GDM1 (cell line): ENCODE results near the gene PIP4K2A.

ENCODE experiments used
- DNase-seq: peaks from one replicate; lab custom pipeline; 2025; lab: John Stamatoyannopoulos, UW

The PIP4K2A gene

GRCh38 chr10:22666287-22667092, 47.9 kb downstream of the PIP4K2A start:
- DNase-seq = peak; percentile 76

DNA sequence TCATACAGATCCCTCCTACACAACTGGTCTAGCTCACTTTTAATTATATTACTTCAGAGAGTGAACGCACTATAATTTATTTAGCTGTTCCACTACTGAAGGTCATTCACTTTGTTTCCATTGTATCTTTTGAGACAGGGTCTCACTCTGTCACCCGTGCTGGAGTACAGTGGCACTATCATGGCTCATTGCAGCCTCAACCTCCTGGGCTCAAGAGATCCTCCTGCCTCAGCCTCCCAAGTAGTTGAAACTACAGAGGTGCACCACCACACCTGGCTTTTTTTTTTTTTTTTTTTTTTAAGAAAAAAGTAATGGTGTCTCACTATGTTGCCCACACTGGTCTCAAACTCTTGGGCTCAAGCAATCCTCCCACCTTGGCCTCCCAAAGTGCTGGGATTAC, 49.0 kb downstream of the PIP4K2A start:
- no peak for DNase-seq

- DNase-seq = no peak
Measured at GRCh38 chr10:22662733-22663330, 51.5 kb downstream of the PIP4K2A start.

DNA sequence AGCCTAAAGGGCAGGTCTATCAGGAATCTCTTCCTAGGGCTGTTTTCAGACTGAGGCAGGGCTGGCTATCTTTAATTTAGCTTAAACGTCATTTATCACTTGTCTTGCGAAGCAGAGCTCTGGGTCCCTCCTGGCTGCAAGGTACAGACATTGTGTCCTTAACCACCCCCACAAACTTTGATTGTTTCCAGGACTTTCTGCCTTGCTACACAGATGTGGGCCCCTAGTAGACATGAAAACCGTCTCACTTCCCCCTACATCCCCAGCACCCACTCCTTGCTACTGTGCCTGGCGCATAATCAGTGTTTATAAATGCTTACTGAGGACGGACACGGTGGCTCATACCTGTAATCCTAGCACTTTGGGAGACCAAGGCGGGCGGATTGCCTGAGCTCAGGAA, 54.5 kb downstream of the PIP4K2A start:
- DNase-seq = no peak

DNA sequence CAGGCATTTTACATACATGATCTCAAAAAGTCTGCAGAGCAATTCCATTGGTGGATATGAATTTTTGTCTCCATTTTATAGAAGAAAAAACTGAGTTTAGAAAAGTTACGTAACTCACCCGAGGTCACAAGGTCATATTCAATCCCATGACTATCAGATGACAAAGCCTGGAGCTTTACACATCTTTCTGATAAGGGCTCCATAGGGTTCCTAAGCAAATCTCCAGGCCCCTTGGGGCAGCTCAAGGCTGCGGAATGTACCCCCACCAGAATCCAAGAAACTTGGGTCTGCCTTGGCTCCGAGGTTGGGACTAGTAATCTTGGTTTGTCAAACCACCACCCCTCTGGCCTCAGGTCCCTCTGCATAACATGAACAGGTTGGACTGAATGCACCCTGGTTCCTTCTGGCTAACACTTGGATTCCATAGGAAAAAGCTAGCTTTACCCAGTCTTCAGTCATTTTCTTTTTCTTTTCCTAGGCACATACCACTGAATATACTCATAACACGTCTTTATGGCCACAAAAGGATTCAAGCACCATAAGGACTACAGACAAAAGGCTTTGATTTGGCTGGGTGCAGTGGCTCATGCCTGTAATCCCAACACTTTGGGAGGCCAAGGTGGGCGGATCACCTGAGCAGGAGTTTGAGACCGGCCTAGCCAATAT, 55.5 kb downstream of the PIP4K2A start:
- no peak for DNase-seq

DNA sequence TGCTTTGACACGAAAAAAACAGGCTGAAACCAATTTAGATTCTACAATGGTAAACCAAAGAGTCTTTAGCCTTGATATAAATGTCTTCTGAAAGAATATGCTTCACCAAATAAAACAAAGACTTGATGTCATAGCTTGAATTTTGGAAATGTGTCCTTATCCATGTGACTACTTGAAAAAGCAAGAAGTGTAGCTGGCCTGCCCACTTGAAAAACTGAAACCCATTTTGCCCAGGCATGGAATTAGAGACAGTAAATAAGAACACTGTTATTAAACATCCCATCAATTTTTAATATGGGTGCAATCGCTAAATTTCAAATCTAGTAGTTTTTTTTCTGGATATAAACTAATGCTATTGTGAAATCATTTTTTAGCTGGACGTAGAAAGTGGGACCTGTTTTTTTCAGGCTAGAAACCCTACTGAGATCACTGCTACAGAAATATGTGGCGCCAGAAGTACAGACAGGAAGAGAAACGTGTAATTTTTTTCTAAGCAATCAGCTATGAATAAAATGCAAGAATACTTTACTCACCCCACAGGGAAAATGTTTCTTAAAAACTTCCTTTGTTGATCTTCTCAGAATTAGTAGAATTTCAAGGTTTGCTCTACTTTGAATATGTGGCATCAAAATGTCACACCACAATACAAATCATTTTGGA, 56.7 kb downstream of the PIP4K2A start:
- DNase-seq = no peak

DNA sequence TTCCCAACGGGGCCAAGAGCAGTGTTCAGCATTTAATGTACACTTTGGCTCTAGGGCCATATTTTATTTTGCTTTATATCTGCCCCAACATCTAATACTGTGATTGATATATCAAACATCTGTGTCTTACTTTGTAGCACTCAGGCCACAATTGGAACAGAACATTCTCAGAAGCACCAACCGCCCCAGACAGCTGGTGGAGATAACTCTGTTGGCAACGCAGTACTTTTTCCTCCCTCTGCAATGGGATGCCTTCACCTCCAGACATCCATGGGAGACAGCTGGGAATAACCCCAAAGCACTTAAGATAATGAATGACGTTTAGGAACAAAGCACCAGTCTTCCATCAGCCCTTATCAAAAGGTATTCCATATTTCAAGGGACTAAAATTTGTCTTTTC, 57.4 kb downstream of the PIP4K2A start:
- no peak for DNase-seq

DNA sequence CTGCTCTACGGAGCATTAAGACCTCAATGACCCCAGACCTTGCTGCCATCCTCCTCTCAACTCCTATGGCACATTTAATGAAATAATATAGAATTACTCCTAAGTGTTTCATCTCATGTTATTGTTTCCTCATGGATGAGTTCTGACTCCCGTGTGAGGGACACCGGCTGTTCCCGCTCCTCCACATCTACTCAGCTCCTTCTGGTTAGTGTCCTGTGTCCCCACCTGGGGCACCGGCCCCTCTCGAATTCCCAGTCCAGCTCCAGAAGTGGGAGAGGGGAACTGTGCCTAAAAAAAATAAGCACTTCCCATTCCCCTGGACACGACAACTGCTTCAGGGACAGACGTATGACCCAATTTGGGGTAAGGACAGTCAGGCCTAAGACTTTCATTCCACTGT, 58.3 kb downstream of the PIP4K2A start:
- no peak for DNase-seq

DNA sequence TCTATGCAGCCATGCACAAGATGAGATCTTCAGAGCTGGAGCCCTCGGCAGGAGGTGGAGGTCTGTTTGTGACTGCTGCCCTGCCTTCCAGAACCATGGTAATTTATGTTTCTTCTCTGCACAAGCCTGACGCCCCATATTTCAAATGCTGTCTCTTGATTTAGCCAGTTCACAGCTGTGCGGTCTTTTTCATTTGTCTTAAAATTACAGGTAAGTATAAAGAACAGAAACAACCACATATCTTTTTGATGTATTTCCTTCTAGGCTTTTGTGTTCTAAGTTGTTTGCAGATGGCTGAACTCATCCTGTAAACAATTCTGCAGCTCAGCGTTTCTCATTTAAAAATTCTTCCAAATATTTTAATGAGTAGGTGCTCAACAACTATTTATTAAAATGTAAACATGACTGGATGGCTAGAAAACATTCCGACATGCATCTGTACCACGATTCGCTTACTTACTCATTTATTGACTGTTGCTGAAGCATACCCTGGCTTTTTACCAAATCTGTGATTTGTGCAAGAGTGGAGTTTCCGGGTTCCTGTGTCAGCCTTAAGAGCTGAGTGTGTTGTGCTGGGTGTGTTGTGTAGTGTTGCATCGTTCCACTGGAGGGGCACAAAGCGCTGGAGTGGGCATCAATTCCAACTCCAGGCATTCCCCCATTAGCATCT, 58.9 kb downstream of the PIP4K2A start:
- DNase-seq = no peak

DNA sequence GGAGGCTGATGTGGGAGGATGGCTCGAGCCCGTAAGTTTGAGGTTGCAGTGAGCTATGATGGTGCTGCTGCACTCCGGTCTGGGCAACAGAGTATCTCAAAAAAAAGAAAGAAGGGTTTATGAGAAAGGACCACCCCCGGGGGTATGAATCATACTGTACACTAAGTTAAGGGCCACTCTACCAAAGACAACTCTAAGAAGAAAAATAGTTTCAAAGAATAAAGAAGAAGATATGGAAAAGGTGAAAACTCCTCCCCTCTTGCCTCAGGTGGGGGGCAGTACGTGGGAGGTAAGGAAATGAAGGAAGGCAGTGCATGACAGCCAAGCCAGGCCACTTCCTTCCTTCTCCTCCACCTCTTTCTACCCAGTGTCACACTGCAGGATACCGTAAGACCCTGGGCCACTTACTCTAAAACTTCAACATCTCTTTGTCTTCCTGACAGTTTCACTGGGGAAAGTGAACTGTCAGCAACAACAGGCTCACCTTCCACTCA, 61.3 kb downstream of the PIP4K2A start:
- peak; percentile 28 for DNase-seq

DNA sequence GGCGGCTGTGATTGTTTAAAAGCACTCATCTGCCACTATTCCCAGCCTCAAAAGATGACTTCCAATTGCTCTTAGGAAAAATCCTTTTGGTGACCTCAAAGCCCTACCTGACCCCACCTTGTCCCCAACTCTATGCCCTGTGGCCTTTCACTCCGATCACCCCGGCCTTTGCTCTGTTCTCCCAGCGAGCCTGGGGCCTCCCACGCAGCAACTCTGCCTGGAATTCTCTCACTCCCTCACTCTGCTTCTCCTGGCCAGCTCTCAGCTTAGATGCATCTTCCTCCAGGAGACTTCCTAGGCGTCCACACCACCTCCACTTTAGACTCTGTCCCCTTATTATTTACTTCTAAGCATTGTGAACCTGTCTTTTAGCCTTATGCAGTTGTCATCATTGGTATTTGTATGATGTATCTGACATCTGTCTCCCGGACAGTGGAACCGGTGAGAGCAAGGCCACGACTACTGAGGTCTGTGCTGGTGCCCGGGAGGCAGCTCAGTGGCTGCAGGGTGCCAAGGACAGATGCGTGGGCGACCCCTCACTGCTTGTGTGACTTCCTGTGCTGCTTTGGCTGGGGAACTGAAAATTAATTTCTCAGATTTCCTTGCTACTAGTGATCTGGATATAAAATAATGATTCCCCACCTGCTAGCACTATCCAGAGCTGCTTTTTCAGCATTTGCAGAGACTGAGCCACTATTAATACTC, 63.0 kb downstream of the PIP4K2A start:
- DNase-seq = no peak

DNA sequence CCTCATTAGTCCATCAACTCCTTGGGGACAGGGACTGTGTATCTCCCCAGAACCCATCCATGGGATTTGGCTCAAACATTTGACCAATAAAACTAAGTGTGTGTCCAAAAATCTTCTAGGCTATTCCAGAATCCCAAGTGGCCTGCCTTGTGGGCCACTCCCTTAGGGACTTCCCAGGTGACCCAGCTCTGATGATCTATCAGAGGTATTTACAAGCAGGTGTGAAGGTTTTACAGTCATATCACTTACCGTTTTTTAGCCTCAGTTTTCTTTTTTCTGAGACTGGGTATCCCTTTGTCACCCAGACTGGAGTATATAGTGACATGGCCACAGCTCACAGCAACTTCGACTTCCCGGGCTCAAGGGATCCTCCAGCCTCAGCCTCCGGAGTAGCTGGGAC, 64.4 kb downstream of the PIP4K2A start:
- no peak for DNase-seq

DNA sequence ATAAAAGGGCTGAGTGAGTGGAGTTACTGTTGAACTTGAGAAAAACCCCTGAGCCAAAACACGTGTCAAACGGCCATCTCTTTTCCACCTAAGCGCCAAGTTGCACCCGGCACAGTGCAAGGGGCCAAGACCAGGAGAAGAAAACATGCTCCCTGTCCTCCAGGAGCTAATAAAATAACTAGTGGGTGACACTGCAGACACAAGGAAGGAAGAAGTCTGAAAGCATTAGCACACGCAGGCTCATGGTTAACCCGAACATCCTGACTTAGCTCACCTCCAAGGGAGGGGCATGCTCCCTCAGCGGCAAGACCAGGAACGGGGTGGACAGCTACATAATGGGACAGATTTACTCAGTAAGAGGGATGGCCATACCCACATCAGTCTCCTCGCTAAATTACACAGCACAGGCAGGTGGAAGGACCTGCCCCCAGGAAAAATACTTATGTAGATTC, 65.0 kb downstream of the PIP4K2A start:
- DNase-seq = no peak

GRCh38 chr10:22648547-22648961, 65.8 kb downstream of the PIP4K2A start:
- DNase-seq = no peak

DNA sequence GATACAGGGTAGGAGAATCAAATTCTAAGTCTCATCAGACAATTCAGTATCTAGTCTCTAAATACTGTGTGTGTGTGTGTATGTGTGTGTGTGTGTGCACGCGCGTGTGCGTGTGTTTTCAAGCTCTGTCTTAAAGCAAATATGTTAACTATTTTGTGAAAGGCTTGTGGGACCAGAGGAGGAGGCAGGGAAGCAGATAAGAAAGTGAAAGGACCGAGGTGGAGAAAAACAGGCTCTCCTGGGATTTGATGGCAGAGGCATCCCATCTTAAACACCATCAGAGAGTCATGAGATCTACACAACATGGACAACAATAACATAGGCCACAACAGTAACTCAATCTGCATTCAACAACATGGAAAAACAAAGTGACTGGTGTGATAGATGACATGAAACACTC, 67.1 kb downstream of the PIP4K2A start:
- no peak for DNase-seq

GRCh38 chr10:22646388-22646853, 68.0 kb downstream of the PIP4K2A start:
- no peak for DNase-seq

DNA sequence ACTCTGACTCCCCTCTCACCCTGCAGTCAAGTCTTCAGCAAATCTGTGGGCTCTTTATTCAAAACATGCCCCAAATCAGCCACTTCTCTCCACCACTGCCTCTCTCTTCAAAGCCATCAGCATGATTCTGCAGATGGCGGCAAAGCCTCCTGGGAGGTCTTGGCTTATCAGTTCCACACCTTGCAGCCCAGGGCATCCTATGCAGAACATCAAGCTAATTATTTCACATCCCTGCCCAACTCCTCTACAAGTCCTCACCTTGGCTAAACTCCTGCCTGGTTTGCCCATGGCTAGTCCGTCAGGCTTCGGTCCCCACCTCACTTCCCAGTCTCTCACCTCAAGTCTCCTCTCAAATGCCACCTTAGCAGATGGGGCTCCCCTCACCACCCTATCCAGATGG, 70.2 kb downstream of the PIP4K2A start:
- no peak for DNase-seq

GRCh38 chr10:22643775-22644174, 70.6 kb downstream of the PIP4K2A start:
- no peak for DNase-seq

- DNase-seq = no peak
Measured at GRCh38 chr10:22643116-22643515, 71.3 kb downstream of the PIP4K2A start.

- DNase-seq = no peak
Measured at GRCh38 chr10:22641743-22642142, 72.6 kb downstream of the PIP4K2A start.

DNA sequence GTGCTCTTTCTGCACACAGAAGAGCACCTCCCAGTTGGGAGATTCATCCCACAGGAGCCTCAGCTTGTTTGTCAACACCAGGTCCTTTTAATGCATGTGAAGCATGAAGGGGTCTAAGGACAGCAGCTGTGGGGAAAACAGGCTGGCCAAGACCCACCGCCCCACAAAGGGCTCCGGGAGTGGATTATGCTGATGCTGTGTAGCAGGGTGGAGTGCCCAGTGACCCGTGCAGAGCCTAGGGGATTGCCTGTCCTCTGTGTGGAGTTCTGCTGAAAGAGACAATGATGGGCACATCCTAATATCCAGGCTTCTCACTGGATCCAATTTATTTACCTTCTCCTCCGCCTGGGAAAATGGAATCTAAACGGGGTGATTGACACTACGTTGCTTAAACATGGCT, 74.0 kb downstream of the PIP4K2A start:
- DNase-seq = no peak
